NT2/D1 (cell line): ENCODE results near the gene SLC5A11.

Source experiments
- SUZ12 ChIP-seq: IDR thresholded peaks from 2 replicates; pipeline ENCODE4 v1.6.1; 2011; ENCODE audit not compliant: insufficient read length, insufficient read depth; ENCODE audit errors: extremely low read depth
- YY1 ChIP-seq: IDR thresholded peaks from 2 replicates; pipeline ENCODE4 v1.6.1; 2011; ENCODE audit not compliant: insufficient read length, insufficient read depth
- ZNF274 ChIP-seq: IDR thresholded peaks from 2 replicates; pipeline ENCODE4 v1.6.1; 2011; ENCODE audit warnings: mild to moderate bottlenecking, low read depth, low read length

DNA sequence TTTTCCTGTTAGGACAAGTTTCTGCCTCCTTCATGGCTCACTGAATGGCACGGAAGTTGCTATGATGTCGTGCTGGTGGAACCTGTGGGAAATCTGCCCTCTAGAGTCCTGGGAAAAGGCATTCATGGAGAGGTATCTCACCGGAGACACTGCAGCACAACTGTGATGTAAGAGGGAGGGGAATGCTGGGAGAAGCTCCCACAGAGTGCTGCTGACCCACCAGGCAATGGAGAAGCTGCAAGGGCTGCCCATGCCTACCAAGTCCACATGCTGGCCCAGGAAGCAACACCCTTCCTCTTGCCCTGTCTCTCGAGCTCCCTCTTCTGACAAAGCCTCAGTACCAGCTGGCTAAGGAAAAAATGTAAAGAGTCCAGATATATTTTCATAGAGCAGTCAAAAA is 45.2 kb upstream of the SLC5A11 start:
- TF ChIP-seq ZNF274: no peak
- TF ChIP-seq YY1: no peak
- TF ChIP-seq SUZ12: no peak
